HG03135 (cell line): ENCODE results near the gene BABAM2.

ENCODE experiments used
- ATAC-seq: cut with Tn5 transposase; IDR thresholded peaks from one replicate; pipeline ENCODE4 v1.9.1; 2021; ENCODE audit warnings: mild to moderate bottlenecking, moderate library complexity; ENCODE audit not compliant: unreplicated experiment

Gene BABAM2

GRCh38 chr2:28336982-28337627 is 446.6 kb downstream of the BABAM2 start:
- ATAC-seq = no peak

- ATAC-seq = no peak
Observed at GRCh38 chr2:28338046-28338817, 447.7 kb downstream of the BABAM2 start.

- ATAC-seq = no peak
Observed at GRCh38 chr2:28338831-28339321, 448.3 kb downstream of the BABAM2 start.

GRCh38 chr2:28339516-28340175 is 449.1 kb downstream of the BABAM2 start:
- no peak for ATAC-seq

GRCh38 chr2:28340312-28341202 is 450.0 kb downstream of the BABAM2 start:
- no peak for ATAC-seq

- ATAC-seq = no peak
Observed at GRCh38 chr2:28341208-28341891, 450.8 kb downstream of the BABAM2 start.

- ATAC-seq = no peak
Observed at GRCh38 chr2:28342081-28342967, 451.8 kb downstream of the BABAM2 start.

- no peak for ATAC-seq
Observed at GRCh38 chr2:28343184-28343942, 452.8 kb downstream of the BABAM2 start.

- no peak for ATAC-seq
Observed at GRCh38 chr2:28343971-28344715, 453.6 kb downstream of the BABAM2 start.

GRCh38 chr2:28344756-28345373 is 454.3 kb downstream of the BABAM2 start:
- no peak for ATAC-seq

- no peak for ATAC-seq
Observed at GRCh38 chr2:28345619-28346018, 455.1 kb downstream of the BABAM2 start.

GRCh38 chr2:28346587-28346986 is 456.1 kb downstream of the BABAM2 start:
- ATAC-seq = no peak

GRCh38 chr2:28347193-28347592 is 456.7 kb downstream of the BABAM2 start:
- ATAC-seq = no peak

GRCh38 chr2:28347596-28347995 is 457.1 kb downstream of the BABAM2 start:
- ATAC-seq = no peak

- ATAC-seq = no peak
Observed at GRCh38 chr2:28348149-28348567, 457.6 kb downstream of the BABAM2 start.

- no peak for ATAC-seq
Observed at GRCh38 chr2:28348921-28349320, 458.4 kb downstream of the BABAM2 start.

GRCh38 chr2:28349546-28350165 is 459.1 kb downstream of the BABAM2 start:
- no peak for ATAC-seq
